ENCODE results near the gene FAM217A. TPM values are rescaled to one million over a fixed set of nuclear protein-coding genes. Genes with fewer than 3 reads are reported as not detected.

FAM217A gene
- total and polyA plus RNA-seq, 10 of the 15 experiments (the other 5 are each of a cell fraction or from before 2014, with no cell fraction given): 0.09 to 0.11 TPM; not detected in 8

- Histone ChIP-seq H3K36me3 (ENCODE audit: control insufficient read depth in 2 of 2, insufficient read depth in 2 of 2, low read length in 1 of 2) (0 out of 4 replicates have a peak, but pooled peaks cover 0 to 5% of the 10 kb centered on the region in 2 experiments), H3K9ac (ENCODE audit: control insufficient read depth, insufficient read depth, low read length) (peak overlapping the region; percentile 82; the same call in 1 of the 2 replicates), H3K27ac (ENCODE audit: control insufficient read depth, insufficient read depth) (peak overlapping the region; percentile 91), H3K27me3 (replicated peaks in 1 of 2; ENCODE audit: control insufficient read depth in 2 of 2, insufficient read depth in 2 of 2, low read length in 1 of 2) (no peaks in the 10 kb centered on the region), H4K20me1 (ENCODE audit: control insufficient read depth, insufficient read depth) (no peaks in the 10 kb centered on the region), H3K4me2 (ENCODE audit: control insufficient read depth, insufficient read depth) (peak overlapping the region; percentile 95), H2AFZ (ENCODE audit: control insufficient read depth, low read depth, low read length) (peak overlapping the region; percentile 95), H3K4me1 (ENCODE audit: control insufficient read depth, insufficient read depth, low read length) (peaks cover 10% of the 10 kb centered on the region; the same call in 1 of the 2 replicates), H3K4me3 (peak overlapping the region; percentile 67), H3K9me3 (replicated peaks; ENCODE audit: control insufficient read depth, insufficient read depth, low read length) (no peaks in the 10 kb centered on the region), H3K79me2 (ENCODE audit: control insufficient read depth, insufficient read depth, low read length) (peaks cover 59% of the 10 kb centered on the region)
- FAIRE-seq: no peak
- WGBS (ENCODE audit: insufficient coverage, insufficient replicate concordance, low lambda C conversion rate, missing lambda C conversion rate): under 1% methylated on average over 8 of the region's 8 CpGs
- TF ChIP-seq IKZF2 (IDR thresholded peaks at IDR 0.05) (peak in 1 of 2 experiments; percentile 6; a peak in 2 of 4 replicates), ZNF384 (IDR thresholded peaks at IDR 0.05; ENCODE audit: borderline replicate concordance, low read depth, low read length) (no peak)
- TF ChIP-seq, protein P1, sequence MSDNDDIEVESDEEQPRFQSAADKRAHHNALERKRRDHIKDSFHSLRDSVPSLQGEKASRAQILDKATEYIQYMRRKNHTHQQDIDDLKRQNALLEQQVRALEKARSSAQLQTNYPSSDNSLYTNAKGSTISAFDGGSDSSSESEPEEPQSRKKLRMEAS (IDR thresholded peaks at IDR 0.05; ENCODE audit: low read depth, low read length): no peak
- TF ChIP-seq, protein P2, sequence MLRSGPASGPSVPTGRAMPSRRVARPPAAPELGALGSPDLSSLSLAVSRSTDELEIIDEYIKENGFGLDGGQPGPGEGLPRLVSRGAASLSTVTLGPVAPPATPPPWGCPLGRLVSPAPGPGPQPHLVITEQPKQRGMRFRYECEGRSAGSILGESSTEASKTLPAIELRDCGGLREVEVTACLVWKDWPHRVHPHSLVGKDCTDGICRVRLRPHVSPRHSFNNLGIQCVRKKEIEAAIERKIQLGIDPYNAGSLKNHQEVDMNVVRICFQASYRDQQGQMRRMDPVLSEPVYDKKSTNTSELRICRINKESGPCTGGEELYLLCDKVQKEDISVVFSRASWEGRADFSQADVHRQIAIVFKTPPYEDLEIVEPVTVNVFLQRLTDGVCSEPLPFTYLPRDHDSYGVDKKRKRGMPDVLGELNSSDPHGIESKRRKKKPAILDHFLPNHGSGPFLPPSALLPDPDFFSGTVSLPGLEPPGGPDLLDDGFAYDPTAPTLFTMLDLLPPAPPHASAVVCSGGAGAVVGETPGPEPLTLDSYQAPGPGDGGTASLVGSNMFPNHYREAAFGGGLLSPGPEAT (IDR thresholded peaks at IDR 0.05; ENCODE audit: low read depth): 0 out of 2 replicates have a peak, but pooled peaks have one; percentile 32
- intact Hi-C loops (cut with micrococcal nuclease; ENCODE audit: unreplicated experiment): no loop called here
- ChIA-PET SMC1A (ENCODE audit: uncharacterized antibody, unreplicated experiment) (interaction anchor here (1.1 kb wide), 1 partner anchor 1119 kb away, joined by 3 read pairs; no protein-coding TSS in a partner anchor), CTCF (interaction anchor here (1.5 kb wide), 1 partner anchor 28 kb away, joined by 3 read pairs; no protein-coding TSS in a partner anchor), RAD21 (ENCODE audit: unreplicated experiment) (interaction anchor here (1.8 kb wide), 1 partner anchor 136 kb away, joined by 6 read pairs; no protein-coding TSS in a partner anchor), POLR2A (interaction anchor here (0.6 to 2.8 kb wide), 3 partner anchors 121 to 825 kb away, joined by 3 to 6 read pairs (median 5); no protein-coding TSS in a partner anchor)
- no peak for ATAC-seq
- in situ Hi-C loops (cut with MboI): no loop called here
- no TSS peak for BruUV-seq (replicated peaks)
- no peak for DNase-seq (ENCODE audit: low read depth, low spot score)
Measured at GRCh38 chr6:4018924-4019236, 60.1 kb downstream of the FAM217A start.

Other genes with a start within 250 kb of the FAM217A start
- 8.0 and 8.2 TPM in 2 replicates for gene FAM50B, start 229.8 kb downstream of the FAM217A start, total RNA-seq (2014; rRNA removed)
- 2.8 and 3.5 TPM in 2 replicates for gene FAM50B, start 229.8 kb downstream of the FAM217A start, total RNA-seq (2014; rRNA removed; fragmentation: Illumina TruSeq; extraction: Trizol)
- gene FAM50B, start 229.8 kb downstream of the FAM217A start, total RNA-seq (2021): 9.3 and 10.0 TPM in 2 replicates
- gene FAM50B, start 229.8 kb downstream of the FAM217A start, polyA plus RNA-seq (2011; rRNA removed): 0.35 and 0.58 TPM in 2 replicates
- gene FAM50B, start 229.8 kb downstream of the FAM217A start, polyA plus RNA-seq (2014; fragmentation: Illumina TruSeq; extraction: Trizol): 1.5 and 2.8 TPM in 2 replicates
- gene FAM50B, start 229.8 kb downstream of the FAM217A start, polyA plus RNA-seq (2014; fragmentation: Nextera tagmentation; extraction: Ambion mirVana): 1 to 10 TPM in 1 of 2 experiments, under 1 TPM in 1; 0.69 to 1.1 TPM
- gene FAM50B, start 229.8 kb downstream of the FAM217A start, polyA plus RNA-seq (2014; rRNA removed): 10.2 and 11.9 TPM in 2 replicates
- gene FAM50B, start 229.8 kb downstream of the FAM217A start, polyA plus RNA-seq (2016; fragmentation: Nextera tagmentation; extraction: Ambion mirVana): 1 to 10 TPM; 9.3 to 9.6 TPM
- gene ECI2, start 56.4 kb upstream of the FAM217A start, total RNA-seq (2014; rRNA removed): 48.8 and 49.3 TPM in 2 replicates
- 60.9 and 62.5 TPM in 2 replicates for gene ECI2, start 56.4 kb upstream of the FAM217A start, total RNA-seq (2014; rRNA removed; fragmentation: Illumina TruSeq; extraction: Trizol)
- gene ECI2, start 56.4 kb upstream of the FAM217A start, total RNA-seq (2021): 38.7 and 39.4 TPM in 2 replicates
- gene ECI2, start 56.4 kb upstream of the FAM217A start, polyA plus RNA-seq (2011; rRNA removed): 75.3 and 90.7 TPM in 2 replicates
- 73.3 and 99.3 TPM in 2 replicates for gene ECI2, start 56.4 kb upstream of the FAM217A start, polyA plus RNA-seq (2014; fragmentation: Illumina TruSeq; extraction: Trizol)
- gene ECI2, start 56.4 kb upstream of the FAM217A start, polyA plus RNA-seq (2014; fragmentation: Nextera tagmentation; extraction: Ambion mirVana): 100 to 1,000 TPM; 120 to 129 TPM
- gene ECI2, start 56.4 kb upstream of the FAM217A start, polyA plus RNA-seq (2014; rRNA removed): 40.2 and 45.2 TPM in 2 replicates
- 10 to 100 TPM; 53.7 to 57.6 TPM for gene ECI2, start 56.4 kb upstream of the FAM217A start, polyA plus RNA-seq (2016; fragmentation: Nextera tagmentation; extraction: Ambion mirVana)

Data from GM12878 (cell line).